Upper lobe of left lung (tissue), 4 donors: Measurements from ENCODE around the gene NBPF3.

ENCODE experiments used
- EP300 ChIP-seq, 4 donors: sonication (generic); formaldehyde crosslinking; IDR thresholded peaks; one replicate each; pipeline ENCODE4 v1.5.1; 2017; ENCODE audit warnings: antibody characterized with exemption in 4 of 4, control low read depth in 2 of 4
- TF ChIP-seq, protein P1 (sequence below), 6 experiments: fragments of 450-650 bp in 4 of 6; fragments of 200-600 bp in 2 of 6; sonication (generic) in 2 of 6; IDR thresholded peaks; one replicate each; pipeline ENCODE4 v1.5.1; 2016 to 2019; ENCODE audit warnings: antibody characterized with exemption in 6 of 6

DNA sequence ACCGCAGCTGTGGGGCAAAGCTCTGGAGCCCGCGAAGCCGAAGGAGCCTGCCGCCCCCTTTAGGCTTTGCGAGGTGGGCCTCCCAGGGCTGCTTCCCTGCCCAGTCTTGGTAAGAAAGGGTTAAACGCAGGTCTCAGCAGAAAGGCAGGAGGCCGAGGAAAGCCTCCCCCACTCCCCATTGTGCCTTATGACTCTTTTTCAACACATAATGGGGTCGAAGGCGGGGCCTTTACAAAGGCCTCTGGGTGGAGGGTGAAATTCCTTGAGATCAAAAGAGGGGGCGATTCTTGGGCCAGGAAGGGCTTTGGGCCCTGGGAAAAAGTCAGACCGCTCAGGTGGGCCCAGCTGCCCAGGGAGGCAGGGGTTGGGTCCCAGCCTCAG, 70.2 kb downstream of the NBPF3 start:
- TF ChIP-seq EP300 (IDR thresholded peaks at IDR 0.05): no peak
- TF ChIP-seq, protein P1, sequence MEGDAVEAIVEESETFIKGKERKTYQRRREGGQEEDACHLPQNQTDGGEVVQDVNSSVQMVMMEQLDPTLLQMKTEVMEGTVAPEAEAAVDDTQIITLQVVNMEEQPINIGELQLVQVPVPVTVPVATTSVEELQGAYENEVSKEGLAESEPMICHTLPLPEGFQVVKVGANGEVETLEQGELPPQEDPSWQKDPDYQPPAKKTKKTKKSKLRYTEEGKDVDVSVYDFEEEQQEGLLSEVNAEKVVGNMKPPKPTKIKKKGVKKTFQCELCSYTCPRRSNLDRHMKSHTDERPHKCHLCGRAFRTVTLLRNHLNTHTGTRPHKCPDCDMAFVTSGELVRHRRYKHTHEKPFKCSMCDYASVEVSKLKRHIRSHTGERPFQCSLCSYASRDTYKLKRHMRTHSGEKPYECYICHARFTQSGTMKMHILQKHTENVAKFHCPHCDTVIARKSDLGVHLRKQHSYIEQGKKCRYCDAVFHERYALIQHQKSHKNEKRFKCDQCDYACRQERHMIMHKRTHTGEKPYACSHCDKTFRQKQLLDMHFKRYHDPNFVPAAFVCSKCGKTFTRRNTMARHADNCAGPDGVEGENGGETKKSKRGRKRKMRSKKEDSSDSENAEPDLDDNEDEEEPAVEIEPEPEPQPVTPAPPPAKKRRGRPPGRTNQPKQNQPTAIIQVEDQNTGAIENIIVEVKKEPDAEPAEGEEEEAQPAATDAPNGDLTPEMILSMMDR (IDR thresholded peaks at IDR 0.05): no peak
